Left lobe of liver (tissue), 2 donors: ENCODE data around the gene PTPRM. TPM values are rescaled to one million over a fixed set of nuclear protein-coding genes. Genes with fewer than 3 reads are reported as not detected.

Source experiments
- ATAC-seq: fragments of 200-7000 bp; cut with Tn5 transposase; one replicate; pipeline ENCODE4 v1.9.1; 2020; ENCODE audit warnings: mild to moderate bottlenecking, moderate library complexity
- DNase-seq: peaks from one replicate; pipeline ENCODE4 v3.0.0-alpha.2; 2020; ENCODE audit warnings: low spot score
- total RNA-seq: library from RNA; stranded (reverse); gene quantifications from one replicate; pipeline ENCODE4 v1.2.1, GENCODE V29; 2021
- donor health status: DM: no; HTN: no; CAD: no; lungs with moderate emphysema.
- donor health status: DM: no; HTN: yes; CAD: no.

Gene PTPRM
- total RNA-seq, 1 donor from 2014 or later = 34.7 TPM

GRCh38 chr18:8389391-8390340, 822.5 kb downstream of the PTPRM start:
- ATAC-seq (peak; percentile 94), DNase-seq (peak; percentile 56)

- ATAC-seq = no peak
Measured at GRCh38 chr18:8391068-8391467, 824.0 kb downstream of the PTPRM start.

GRCh38 chr18:8396254-8396653, 829.1 kb downstream of the PTPRM start:
- ATAC-seq (no peak), DNase-seq (no peak)

More at GRCh38 chr18:8391068-8391467, 824.0 kb downstream of the PTPRM start:
- DNase-seq = no peak

- DNase-seq = no peak
- ATAC-seq = no peak
Measured at GRCh38 chr18:8397034-8397433, 829.9 kb downstream of the PTPRM start.

- ATAC-seq (peak; percentile 72), DNase-seq (peak; percentile 43)
Measured at GRCh38 chr18:8399138-8399537, 832.0 kb downstream of the PTPRM start.

- DNase-seq (no peak), ATAC-seq (no peak)
Measured at GRCh38 chr18:8400193-8400752, 833.2 kb downstream of the PTPRM start.

- ATAC-seq = no peak
- DNase-seq = peak; percentile 15
Measured at GRCh38 chr18:8400825-8401224, 833.7 kb downstream of the PTPRM start.

GRCh38 chr18:8401606-8402005, 834.5 kb downstream of the PTPRM start:
- peak; percentile 15 for DNase-seq
- ATAC-seq = no peak

- DNase-seq (no peak), ATAC-seq (no peak)
Measured at GRCh38 chr18:8402237-8402636, 835.1 kb downstream of the PTPRM start.

- ATAC-seq = no peak
- DNase-seq = no peak
Measured at GRCh38 chr18:8403713-8404112, 836.6 kb downstream of the PTPRM start.

- DNase-seq = no peak
- no peak for ATAC-seq
Measured at GRCh38 chr18:8406186-8406867, 839.2 kb downstream of the PTPRM start.

- DNase-seq (no peak), ATAC-seq (no peak)
Measured at GRCh38 chr18:8406868-8407250, 839.7 kb downstream of the PTPRM start.

GRCh38 chr18:8409151-8409550, 842.0 kb downstream of the PTPRM start:
- ATAC-seq (no peak), DNase-seq (no peak)

- ATAC-seq (no peak), DNase-seq (no peak)
Measured at GRCh38 chr18:8411492-8411891, 844.4 kb downstream of the PTPRM start.

- ATAC-seq (no peak), DNase-seq (no peak)
Measured at GRCh38 chr18:8412117-8412516, 845.0 kb downstream of the PTPRM start.

- ATAC-seq (peak; percentile 88), DNase-seq (no peak)
Measured at GRCh38 chr18:8413189-8413588, 846.1 kb downstream of the PTPRM start.

- ATAC-seq = no peak
- no peak for DNase-seq
Measured at GRCh38 chr18:8413751-8414150, 846.6 kb downstream of the PTPRM start.

GRCh38 chr18:8416212-8417019, 849.3 kb downstream of the PTPRM start:
- ATAC-seq (no peak), DNase-seq (no peak)

- no peak for ATAC-seq
- DNase-seq = no peak
Measured at GRCh38 chr18:8422391-8422790, 855.3 kb downstream of the PTPRM start.

GRCh38 chr18:8423051-8423557, 856.0 kb downstream of the PTPRM start:
- no peak for DNase-seq
- ATAC-seq = no peak

- DNase-seq = no peak
Measured at GRCh38 chr18:8424481-8424880, 857.4 kb downstream of the PTPRM start.

More at GRCh38 chr18:8424481-8424880, 857.4 kb downstream of the PTPRM start:
- ATAC-seq = no peak
